Activated effector memory CD4-positive, alpha-beta T cell treated with Interleukin-2 at 50 U/mL for 16 hours (primary cell): ENCODE data around the gene RPS6KA4.
"Not testable (repeated sequence)": the region's sequence is repeated elsewhere in the genome, so short reads cannot be mapped to it uniquely, and the experiment has no call there.

Experiments used
- DNase-seq: peaks from one replicate; pipeline ENCODE4 v3.0.0-alpha.2; 2020

The RPS6KA4 gene

DNA sequence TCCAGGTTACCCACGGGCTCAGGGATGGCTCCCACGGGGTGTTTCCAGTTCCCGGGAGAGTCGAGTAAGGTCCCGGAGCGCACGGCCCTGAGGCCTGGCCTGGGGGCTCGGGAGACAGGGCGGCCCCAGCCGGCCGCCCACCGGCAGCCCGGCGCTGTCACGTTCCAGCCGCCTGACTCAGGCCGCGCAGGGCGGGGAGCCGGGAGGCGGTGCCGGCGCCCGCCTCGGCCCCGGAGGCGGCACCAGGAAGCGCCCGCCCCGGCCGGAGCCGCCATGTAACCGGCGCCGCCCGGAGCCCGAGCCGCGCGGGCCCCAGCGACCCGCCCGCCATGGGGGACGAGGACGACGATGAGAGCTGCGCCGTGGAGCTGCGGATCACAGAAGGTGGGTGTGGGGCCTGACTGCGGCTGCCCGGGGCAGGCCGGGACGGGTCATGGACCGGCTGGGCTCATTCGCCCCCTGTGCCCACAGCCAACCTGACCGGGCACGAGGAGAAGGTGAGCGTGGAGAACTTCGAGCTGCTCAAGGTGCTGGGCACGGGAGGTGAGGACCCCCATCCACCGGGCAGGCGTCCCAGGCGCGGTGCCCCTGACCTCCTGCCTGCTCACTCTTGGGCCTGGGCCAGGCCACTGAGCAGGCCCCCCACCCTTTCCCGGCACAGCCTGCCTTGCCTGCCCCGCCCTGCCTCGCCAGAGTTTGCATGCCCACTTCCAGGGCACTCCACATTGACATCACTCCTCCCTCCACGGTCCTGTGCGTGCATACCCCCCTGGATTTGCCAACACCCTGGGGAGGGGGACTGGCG, at the start of gene RPS6KA4:
RPS6KA4 (plus strand) TSS at position 256 of the 805 bp plus-strand sequence; CDS start at position 330, 74 bp downstream.
- DNase-seq: peak; percentile 37

DNA sequence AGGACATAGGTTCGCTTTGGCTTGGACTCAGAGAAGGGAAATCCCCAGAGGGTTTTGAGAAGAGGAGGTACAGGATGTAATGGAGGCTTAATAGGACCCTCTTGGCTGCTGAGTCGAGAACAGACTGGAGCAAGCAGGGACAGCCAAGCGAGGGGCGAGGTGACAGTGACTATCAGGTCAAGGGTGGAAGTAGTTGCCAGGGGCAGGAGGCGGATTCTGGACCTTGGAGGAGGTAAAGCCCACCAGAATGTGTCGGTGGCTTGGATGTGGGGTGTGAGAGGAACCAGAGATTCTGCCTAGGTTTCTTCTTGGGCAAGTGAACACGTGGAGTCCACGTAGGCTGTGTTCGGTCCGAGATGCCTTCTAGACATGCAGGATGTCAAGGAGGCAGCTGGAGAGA, 46.0 kb upstream of the RPS6KA4 start:
- no peak for DNase-seq

DNA sequence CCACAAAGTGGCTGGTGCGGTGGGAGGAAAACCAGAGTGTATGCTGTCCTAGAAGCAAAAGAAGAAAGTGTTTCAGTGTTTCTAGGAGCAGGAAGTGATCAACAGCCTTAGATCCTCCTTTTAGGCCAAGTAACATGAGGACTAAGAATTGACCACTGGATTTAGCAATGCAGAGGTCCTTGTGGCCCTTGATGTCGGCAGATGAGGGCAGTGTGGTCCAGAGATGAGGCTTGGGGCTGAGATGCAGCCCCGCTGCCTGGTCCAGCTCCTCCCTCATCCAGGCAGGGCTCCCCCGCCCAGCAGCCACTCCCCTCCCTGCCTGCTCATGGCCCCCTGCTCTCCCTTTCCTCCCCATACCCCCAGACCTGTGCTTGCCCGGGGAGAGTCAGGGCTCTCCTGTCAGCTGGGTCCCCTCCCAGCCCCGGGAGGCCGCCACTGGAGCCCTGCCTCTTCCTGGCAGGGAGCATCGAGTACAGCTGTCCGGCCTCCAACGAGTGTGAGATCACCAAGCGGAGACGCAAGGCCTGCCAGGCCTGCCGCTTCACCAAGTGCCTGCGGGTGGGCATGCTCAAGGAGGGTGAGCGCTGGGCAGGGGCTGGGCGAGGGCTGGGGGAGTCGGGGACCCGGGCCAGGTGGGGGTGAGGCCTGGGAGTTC, 45.3 kb upstream of the RPS6KA4 start:
- DNase-seq: no peak

DNA sequence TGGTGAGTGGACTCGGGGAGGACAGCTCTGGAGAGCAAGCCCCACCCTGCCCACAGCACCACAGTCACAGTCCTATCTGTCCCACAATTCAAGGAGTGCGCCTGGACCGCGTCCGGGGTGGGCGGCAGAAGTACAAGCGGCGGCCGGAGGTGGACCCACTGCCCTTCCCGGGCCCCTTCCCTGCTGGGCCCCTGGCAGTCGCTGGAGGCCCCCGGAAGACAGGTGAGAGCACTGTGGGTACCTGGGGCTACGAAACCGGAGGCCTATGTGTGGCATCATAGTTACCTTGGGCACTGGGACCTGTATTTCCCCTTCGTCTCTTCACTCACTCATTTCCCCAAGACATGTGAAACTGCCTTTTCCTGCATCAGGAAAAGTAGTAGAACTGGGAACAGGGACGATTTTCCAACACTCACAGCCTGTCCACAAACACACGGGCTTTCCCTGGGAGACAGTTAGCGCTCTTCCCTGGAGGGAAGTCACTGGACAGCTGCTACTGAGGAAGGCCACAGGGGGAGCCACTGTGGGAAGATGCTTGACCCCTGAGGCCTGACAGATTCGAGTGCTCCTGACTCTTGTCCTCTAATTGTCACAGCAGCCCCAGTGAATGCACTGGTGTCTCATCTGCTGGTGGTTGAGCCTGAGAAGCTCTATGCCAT, 44.7 kb upstream of the RPS6KA4 start:
- DNase-seq: no peak

DNA sequence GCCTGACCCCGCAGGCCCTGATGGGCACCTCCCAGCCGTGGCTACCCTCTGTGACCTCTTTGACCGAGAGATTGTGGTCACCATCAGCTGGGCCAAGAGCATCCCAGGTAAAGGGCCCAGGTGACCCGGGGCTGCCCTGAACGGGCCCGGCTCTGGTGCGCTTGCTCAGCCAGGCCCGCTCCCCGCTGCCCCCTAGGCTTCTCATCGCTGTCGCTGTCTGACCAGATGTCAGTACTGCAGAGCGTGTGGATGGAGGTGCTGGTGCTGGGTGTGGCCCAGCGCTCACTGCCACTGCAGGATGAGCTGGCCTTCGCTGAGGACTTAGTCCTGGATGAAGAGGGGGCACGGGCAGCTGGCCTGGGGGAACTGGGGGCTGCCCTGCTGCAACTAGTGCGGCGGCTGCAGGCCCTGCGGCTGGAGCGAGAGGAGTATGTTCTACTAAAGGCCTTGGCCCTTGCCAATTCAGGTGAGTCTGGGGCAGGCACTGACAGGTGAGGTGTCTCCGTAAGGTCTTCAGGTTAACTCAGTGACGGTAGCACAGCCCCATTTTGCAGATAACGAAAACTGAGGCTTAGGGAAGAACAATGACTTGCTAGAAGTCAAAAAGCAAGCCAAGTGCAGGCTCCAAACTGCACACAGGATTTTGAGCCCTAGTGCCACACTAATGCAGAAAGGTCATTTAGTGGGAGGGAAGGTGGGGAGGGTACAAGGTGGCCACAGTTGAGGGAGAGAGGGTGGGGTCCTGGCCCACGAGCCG, 44.0 kb upstream of the RPS6KA4 start:
- DNase-seq: no peak

DNA sequence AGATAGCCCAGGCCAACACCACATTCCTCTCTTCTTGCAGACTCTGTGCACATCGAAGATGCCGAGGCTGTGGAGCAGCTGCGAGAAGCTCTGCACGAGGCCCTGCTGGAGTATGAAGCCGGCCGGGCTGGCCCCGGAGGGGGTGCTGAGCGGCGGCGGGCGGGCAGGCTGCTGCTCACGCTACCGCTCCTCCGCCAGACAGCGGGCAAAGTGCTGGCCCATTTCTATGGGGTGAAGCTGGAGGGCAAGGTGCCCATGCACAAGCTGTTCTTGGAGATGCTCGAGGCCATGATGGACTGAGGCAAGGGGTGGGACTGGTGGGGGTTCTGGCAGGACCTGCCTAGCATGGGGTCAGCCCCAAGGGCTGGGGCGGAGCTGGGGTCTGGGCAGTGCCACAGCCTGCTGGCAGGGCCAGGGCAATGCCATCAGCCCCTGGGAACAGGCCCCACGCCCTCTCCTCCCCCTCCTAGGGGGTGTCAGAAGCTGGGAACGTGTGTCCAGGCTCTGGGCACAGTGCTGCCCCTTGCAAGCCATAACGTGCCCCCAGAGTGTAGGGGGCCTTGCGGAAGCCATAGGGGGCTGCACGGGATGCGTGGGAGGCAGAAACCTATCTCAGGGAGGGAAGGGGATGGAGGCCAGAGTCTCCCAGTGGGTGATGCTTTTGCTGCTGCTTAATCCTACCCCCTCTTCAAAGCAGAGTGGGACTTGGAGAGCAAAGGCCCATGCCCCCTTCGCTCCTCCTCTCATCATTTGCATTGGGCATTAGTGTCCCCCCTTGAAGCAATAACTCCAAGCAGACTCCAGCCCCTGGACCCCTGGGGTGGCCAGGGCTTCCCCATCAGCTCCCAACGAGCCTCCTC, 43.1 kb upstream of the RPS6KA4 start:
- not testable (repeated sequence) for DNase-seq

DNA sequence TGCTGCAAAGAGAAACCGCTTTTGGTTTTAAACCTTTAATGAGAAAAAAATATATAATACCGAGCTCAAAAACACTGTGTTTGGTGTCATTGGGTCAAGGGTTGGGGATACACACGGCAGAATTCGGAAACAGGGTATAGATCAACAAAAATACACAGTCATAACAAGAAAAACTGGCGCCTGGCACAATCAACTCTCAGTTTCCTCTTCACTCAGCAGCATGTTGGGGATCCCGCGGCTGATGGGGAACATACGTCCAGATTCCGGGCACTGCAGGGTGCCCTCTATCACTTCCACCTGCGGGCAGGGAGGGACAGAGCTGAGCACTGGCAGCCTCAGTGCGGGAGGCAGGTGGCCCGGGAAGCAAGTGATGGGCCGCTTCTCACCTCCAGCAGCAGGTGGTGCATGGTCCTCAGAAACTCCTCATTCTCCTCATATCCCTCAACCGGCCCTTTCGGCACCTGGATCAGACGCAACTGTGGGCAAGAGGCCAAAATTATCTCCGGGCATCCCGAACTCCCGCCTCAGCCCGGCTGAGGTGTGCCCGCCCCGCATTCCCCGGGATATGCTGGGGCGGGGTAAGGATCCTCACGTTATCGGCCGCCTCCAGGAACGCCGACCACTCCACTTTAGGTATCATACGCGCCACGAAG, 42.2 kb upstream of the RPS6KA4 start:
- peak; percentile 35 for DNase-seq

DNA sequence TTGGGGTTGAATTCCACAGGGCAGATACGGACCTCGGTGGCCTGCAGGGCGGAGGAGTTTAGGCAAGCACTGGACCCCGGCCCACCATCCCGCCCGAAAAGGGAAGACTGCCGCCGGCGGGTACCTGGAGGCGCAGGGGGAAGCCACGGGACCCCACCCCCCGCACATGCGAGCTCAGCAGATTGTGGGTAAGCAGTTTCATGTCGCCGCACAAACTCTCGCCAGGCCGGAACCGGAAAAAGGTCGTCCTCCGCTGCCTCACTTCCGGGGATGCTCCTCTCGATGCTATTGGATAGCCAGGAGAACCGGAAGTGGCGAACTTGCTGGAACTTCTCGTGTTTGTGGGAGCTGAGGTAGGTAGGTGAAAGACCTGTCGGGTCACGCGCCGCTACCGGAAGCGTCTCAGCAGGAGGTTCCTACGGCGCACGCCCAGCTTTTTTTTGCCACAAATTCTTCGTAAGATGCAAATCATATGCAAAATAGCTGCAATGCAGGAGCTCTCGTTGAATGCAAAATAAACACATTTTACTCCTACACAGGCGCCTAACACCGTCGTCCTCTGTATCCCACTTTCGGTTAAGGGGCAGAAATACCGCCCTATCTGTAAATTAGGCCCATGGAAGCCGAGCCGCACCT, 41.5 kb upstream of the RPS6KA4 start, which contains the start of gene TRMT112:
TRMT112 (minus strand) TSS at position 235 of the 636 bp plus-strand sequence; CDS start at position 202, 33 bp downstream.
- peak; percentile 94 for DNase-seq

DNA sequence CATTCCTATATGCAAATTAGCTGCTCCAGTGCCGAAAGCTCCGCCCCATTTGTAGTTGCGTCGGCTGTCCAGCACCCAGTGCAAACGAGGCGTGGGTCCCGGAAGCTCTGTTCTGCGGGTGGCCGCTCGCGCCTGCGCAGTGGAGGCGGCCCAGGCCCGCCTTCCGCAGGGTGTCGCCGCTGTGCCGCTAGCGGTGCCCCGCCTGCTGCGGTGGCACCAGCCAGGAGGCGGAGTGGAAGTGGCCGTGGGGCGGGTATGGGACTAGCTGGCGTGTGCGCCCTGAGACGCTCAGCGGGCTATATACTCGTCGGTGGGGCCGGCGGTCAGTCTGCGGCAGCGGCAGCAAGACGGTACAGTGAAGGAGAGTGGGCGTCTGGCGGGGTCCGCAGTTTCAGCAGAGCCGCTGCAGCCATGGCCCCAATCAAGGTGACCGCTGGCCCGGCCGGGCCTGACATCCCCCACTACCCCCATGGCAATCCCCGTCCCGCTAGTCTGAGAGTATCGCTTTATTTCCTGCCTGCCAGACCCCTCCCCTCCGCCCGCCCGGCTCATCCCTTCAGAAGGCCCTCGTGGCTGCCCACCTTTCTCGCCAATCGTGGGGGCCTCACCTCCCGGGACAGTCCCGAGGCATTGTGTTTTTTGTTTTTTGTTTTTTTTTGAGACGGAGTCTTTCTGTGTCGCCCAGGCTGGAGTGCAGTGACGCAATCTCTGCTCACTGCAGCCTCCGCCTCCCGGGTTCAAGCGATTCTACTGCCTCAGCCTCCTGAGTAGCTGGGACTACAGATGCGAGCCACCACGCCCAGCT, 40.8 kb upstream of the RPS6KA4 start, which contains the start of gene PRDX5:
PRDX5 (plus strand) TSS at position 161 of the 805 bp plus-strand sequence; CDS start at position 256, 95 bp downstream.
- peak; percentile 94 for DNase-seq

DNA sequence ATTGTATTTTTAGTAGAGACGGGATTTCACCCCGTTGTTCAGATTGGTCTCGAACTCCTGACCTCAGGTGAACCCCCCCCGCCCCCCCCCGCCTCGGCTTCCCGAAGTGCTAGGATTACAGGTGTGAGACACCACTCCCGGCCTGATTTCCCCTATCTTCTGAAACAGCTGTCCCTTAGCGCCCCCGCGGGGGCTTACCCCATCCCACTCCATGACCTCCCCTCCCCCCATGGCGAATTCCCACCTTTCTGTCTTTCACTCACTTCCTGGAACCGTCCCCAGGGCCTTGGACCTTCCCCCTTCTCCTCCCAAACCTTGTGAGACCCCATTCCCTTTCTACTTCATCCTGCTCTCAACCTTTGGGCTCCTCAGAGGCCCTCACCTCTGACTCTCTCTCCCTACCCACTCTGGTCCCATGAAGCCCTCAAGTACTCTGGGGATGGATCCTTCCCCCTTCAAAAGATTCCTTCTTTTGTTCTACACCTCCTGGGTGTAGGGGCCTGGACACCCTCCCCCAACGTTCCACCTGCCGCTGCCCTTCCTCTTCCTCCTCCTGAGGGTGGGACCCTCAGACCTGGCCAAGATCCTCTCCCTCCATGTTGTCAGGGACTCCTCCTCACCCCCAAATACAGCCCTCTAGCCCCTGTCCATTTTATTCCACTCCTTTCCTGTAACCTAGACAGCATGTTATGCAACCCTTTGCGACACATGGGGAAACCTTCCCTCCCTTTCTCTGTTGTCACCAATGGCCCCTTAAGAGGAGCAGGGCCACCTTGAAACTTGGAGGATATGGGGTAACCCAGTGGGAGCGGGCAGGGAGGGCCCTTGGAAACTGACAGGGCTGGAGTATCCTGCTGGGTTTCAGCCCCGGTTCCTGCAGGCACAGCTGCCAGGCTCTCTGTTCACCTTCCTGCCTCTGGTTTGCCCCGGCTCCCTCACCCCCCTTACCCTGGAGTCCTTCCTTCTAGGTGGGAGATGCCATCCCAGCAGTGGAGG, 39.9 kb upstream of the RPS6KA4 start:
- no peak for DNase-seq

DNA sequence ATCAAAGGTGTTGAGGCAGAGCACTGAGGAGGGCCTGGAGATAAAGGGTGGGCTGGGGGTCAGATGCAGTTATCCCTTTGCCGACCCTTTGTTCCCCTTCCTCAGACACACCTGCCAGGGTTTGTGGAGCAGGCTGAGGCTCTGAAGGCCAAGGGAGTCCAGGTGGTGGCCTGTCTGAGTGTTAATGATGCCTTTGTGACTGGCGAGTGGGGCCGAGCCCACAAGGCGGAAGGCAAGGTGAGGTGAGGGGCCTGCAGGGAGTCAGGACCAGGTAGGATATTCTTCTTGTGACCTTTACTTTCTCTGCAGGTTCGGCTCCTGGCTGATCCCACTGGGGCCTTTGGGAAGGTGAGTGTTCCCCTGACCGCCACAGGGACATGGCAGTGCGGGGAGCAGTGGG, 38.4 kb upstream of the RPS6KA4 start:
- no peak for DNase-seq

DNA sequence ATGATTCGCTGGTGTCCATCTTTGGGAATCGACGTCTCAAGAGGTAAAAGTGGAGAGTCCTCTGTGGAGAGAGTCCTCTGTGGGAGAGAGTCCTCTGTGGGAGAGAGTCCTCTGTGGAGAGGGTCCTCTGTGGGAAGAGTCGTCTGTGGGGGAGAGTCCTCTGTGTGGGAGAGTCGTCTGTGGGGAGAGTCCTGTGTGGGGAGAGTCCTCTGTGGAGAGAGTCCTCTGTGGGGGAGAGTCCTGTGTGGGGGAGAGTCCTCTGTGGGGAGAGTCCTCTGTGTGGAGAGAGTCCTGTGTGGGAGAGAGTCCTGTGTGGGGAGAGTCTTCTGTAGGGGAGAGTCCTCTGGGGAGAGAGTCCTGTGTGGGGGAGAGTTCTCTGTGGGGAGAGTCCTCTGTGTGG, 37.9 kb upstream of the RPS6KA4 start:
- no peak for DNase-seq

DNA sequence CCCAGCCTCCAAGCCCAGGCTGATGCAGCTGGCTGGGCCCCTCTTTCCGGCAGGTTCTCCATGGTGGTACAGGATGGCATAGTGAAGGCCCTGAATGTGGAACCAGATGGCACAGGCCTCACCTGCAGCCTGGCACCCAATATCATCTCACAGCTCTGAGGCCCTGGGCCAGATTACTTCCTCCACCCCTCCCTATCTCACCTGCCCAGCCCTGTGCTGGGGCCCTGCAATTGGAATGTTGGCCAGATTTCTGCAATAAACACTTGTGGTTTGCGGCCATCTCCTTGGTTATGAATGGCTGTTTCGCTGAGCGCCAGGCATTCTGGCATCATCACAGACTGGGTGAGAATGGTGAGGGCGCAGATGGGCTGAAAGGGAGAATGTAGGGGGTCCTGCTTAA, 37.4 kb upstream of the RPS6KA4 start:
- DNase-seq: no peak

DNA sequence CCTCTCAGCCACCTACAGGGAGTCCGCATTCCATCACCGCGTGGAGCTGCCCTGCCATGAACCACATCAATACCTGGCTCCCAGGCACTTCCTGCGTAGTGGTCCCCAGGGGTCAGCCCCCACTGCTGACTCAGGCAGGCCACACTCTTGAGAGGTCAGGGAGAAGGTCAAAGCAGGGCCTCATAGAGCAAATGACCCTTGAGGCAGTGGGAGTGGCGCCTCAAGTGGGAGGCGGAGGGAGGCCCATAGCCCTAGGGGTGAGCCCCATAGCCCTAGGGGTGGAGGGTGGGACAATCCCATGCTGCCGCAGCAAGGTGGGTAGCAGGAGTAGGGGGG, 36.1 kb upstream of the RPS6KA4 start:
- no peak for DNase-seq

DNA sequence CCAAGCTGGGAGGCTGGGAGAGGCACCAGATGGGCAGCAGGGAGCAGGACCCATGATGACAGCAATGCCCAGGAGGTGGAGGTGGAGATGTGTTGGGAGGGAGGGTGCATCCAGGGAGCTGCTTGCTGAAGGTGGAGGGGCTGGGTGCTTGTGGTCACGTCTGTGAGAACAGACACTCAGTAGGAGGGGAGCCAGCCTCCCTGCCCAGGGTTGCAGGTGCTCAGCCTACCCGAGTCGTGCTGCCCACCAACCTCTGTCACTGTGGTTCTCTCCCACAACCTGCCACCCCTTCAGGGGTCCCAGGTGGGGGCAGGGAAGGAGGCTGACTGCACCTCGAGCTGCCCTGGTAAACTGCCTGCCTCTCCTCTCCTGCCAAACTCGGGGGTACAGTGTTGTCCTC, 35.6 kb upstream of the RPS6KA4 start:
- no peak for DNase-seq

DNA sequence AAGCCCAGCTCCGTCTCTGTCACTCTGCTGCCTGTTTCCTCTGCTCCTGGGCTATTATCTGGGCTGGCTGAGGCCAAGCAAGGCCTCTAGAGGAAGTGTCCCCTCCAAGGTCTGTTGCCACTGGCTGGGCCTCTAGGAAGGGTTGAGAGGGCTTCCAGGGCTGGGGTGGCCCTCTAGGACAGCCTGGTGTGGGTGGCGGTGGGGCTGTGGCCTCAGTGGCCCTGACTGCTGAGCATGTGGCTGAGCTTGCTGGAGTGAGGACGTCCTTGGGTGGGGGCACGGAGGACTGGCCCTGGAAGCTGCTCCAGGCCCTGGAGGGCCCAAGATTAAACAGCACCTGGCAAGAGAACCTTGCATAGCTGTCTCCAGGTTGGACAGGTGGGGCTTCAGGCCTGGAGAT, 35.0 kb upstream of the RPS6KA4 start:
- not testable (repeated sequence) for DNase-seq

DNA sequence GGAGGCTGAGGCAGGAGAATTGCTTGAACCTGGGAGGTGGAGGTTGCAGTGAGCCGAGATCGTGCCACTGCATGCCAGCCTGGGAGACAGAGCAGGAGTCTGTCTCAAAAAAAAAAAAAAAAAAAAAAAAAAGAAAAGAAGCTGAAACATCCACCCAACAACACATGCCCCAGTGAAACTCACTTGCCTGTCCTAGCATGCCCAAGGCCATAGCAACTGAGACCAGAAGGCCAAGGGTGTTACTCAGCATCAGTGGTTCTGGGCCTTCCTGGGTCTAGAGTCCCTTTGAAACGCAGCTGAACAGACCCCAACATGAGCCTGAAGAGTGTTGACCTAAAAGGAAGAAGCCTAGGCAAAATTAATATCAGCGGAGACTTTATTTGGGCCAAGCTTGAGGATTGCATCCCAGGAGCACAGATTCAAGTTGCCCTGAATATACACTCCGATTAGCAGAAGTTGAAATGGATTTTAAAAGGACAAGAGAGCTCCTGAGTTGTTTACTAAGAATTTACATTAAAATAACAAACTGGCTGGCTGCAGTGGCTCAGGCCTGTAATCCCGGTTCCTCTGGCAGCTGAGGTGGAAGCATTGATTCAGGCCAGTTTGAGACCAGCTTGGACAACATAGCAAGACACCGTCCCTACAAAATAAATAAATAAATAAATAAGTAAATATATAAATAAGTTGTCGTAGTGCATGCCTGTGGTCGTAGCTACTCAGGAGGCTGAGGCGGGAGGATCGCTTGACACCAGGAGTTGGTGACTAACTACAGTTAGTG, 34.1 kb upstream of the RPS6KA4 start:
- no peak for DNase-seq

DNA sequence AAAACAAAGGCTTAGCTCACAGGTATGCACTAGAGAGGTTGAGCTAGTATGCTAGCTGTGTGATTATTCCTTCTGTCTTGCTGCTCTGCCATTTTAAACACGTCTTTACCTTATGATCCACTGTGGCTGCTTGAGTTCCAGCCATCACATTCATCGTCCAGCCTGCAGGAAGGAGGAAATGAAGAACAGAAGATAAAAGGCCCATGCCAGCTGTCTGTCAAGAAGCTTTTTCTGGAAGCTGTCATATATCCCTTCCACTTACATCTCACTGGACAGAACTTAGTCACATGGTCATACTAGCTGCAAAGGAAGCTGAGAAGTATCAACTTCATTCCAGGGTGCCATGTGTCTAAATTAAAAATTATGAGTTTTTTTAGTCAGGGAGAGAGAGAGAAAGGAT, 31.6 kb upstream of the RPS6KA4 start:
- DNase-seq: no peak
